ENCODE results near the gene KAZN.

KAZN gene

DNA sequence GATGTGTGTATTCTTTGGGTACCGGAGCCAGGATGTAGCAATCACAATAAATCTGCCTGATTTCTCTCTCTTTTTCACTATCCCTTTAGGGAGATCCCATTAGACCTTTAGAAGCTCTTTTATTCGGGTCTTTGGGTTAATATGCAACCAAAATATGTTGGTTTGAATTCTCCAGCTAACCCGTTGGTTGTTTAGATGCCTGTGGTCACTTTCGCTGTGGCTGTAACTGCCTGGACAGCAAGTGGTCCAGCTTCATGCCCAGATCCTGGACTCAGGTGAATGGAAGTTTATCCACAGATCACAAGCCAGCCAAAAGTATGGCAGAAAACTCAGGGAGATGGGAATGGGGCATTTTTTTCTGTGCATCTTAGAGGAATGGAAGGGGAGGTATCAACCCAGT, 12.3 kb downstream of the KAZN start:
- no peak overlapping the region for H3K4me3 ChIP-seq (ENCODE audit: insufficient read depth, low read depth, low read length, poor library complexity, severe bottlenecking)
- H3K4me1 ChIP-seq (ENCODE audit: control insufficient read depth, insufficient read depth, low read length, poor library complexity, severe bottlenecking) = no peaks in the 10 kb centered on the region
- H3K9me3 ChIP-seq (ENCODE audit: control insufficient read depth, low read length) = no peaks in the 10 kb centered on the region
- no peak overlapping the region for H3K27ac ChIP-seq (ENCODE audit: insufficient read depth, low read length, poor library complexity, severe bottlenecking)
- DNase-seq = no peak
- H3K36me3 ChIP-seq (ENCODE audit: control insufficient read depth, insufficient read depth, low read length) = no peaks in the 10 kb centered on the region
- H3K27me3 ChIP-seq (replicated peaks; ENCODE audit: control insufficient read depth, insufficient read depth, low read length, poor library complexity, severe bottlenecking) = no peaks in the 10 kb centered on the region

DNA sequence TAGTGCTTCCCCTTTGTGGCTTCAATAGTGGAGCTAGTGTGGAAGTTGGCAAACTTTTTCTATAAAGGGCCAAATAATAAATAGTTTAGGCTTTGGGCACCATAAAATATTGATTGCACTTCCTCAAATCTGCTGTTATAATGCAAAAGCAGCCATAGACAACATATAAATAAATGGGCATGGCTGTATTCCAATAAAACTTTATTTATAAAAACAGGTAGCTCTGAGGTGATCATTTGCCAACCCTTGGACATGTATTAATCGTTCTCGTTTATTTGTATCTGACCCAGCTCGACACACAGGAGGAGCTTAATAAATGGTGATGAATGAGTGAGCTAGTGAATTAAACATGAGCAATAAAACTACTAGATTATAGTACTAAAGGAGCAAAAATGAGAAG, 13.3 kb downstream of the KAZN start:
- H3K4me1 ChIP-seq (ENCODE audit: control insufficient read depth, insufficient read depth, low read length, poor library complexity, severe bottlenecking) = no peaks in the 10 kb centered on the region
- no peak overlapping the region for H3K4me3 ChIP-seq (ENCODE audit: insufficient read depth, low read depth, low read length, poor library complexity, severe bottlenecking)
- H3K9me3 ChIP-seq (ENCODE audit: control insufficient read depth, low read length) = no peaks in the 10 kb centered on the region
- DNase-seq = no peak
- no peaks in the 10 kb centered on the region for H3K27me3 ChIP-seq (replicated peaks; ENCODE audit: control insufficient read depth, insufficient read depth, low read length, poor library complexity, severe bottlenecking)
- H3K36me3 ChIP-seq (ENCODE audit: control insufficient read depth, insufficient read depth, low read length) = no peaks in the 10 kb centered on the region
- H3K27ac ChIP-seq (ENCODE audit: insufficient read depth, low read length, poor library complexity, severe bottlenecking) = no peak overlapping the region

DNA sequence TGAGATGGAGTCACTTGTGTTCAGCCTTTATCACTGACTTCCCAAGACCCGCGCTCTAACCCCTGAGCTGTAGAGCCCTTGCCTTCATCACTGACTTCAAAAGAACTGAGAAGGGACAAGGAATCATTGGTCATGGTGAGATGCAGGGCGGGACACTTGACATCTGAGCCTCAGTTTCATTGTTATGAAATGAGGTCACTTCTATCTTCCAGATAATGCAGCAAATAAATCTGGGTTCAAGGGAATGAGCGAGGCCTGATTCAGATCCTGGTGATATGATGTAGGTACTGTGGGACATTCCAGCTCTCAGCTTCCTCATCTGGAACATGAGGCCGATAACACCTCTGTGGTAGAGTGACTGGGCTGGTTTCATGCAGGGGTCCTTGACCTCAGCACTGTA, 13.8 kb downstream of the KAZN start:
- Histone ChIP-seq H3K4me1 (ENCODE audit: control insufficient read depth, insufficient read depth, low read length, poor library complexity, severe bottlenecking) (no peaks in the 10 kb centered on the region), H3K27me3 (replicated peaks; ENCODE audit: control insufficient read depth, insufficient read depth, low read length, poor library complexity, severe bottlenecking) (no peaks in the 10 kb centered on the region), H3K27ac (ENCODE audit: insufficient read depth, low read length, poor library complexity, severe bottlenecking) (no peak overlapping the region), H3K9me3 (ENCODE audit: control insufficient read depth, low read length) (no peaks in the 10 kb centered on the region), H3K36me3 (ENCODE audit: control insufficient read depth, insufficient read depth, low read length) (no peaks in the 10 kb centered on the region), H3K4me3 (ENCODE audit: insufficient read depth, low read depth, low read length, poor library complexity, severe bottlenecking) (no peak overlapping the region)
- no peak for DNase-seq

DNA sequence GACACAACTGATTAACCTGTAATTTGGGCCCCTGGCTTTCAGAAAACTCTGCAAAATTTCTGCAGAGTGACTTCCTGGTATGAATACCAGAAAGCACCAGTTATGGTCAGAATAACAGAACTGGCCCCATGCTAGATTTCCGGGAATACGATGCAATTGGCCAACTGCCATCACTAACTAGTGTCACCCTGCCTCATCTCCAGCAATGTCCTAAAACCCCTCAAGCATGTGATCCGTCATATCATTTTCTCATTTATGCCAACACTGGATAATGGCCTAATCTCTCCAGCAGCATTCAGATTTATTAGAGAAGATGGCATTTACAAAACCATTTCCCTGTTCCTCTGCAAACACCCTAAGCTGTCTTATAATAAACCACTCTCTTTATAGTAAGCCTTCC, 15.4 kb downstream of the KAZN start:
- H3K27ac ChIP-seq (ENCODE audit: insufficient read depth, low read length, poor library complexity, severe bottlenecking) = no peak overlapping the region
- no peaks in the 10 kb centered on the region for H3K4me1 ChIP-seq (ENCODE audit: control insufficient read depth, insufficient read depth, low read length, poor library complexity, severe bottlenecking)
- H3K27me3 ChIP-seq (replicated peaks; ENCODE audit: control insufficient read depth, insufficient read depth, low read length, poor library complexity, severe bottlenecking) = no peaks in the 10 kb centered on the region
- no peaks in the 10 kb centered on the region for H3K36me3 ChIP-seq (ENCODE audit: control insufficient read depth, insufficient read depth, low read length)
- no peak overlapping the region for H3K4me3 ChIP-seq (ENCODE audit: insufficient read depth, low read depth, low read length, poor library complexity, severe bottlenecking)
- no peak for DNase-seq
- H3K9me3 ChIP-seq (ENCODE audit: control insufficient read depth, low read length) = no peaks in the 10 kb centered on the region

DNA sequence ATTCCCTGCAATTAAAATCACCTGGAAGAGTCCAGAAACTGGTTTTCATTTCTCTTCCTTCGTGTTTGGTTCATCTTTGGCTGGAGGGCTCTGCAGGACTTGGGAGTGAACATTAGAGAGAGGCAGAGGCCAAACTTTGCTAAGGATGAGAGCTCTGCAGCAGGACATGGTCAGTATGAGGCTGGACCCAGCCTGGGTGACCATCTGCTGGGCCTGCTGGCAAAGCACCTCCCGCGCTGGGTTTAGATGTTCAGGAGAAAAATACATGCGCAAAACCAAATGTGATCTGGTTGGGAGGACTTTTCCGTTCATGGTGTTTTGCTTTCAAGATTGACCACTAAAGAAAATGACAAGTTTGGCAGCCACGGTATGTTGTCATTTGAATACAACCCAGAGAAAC, 15.9 kb downstream of the KAZN start:
- no peaks in the 10 kb centered on the region for H3K9me3 ChIP-seq (ENCODE audit: control insufficient read depth, low read length)
- no peaks in the 10 kb centered on the region for H3K27me3 ChIP-seq (replicated peaks; ENCODE audit: control insufficient read depth, insufficient read depth, low read length, poor library complexity, severe bottlenecking)
- DNase-seq = no peak
- no peaks in the 10 kb centered on the region for H3K4me1 ChIP-seq (ENCODE audit: control insufficient read depth, insufficient read depth, low read length, poor library complexity, severe bottlenecking)
- H3K4me3 ChIP-seq (ENCODE audit: insufficient read depth, low read depth, low read length, poor library complexity, severe bottlenecking) = no peak overlapping the region
- H3K27ac ChIP-seq (ENCODE audit: insufficient read depth, low read length, poor library complexity, severe bottlenecking) = no peak overlapping the region
- H3K36me3 ChIP-seq (ENCODE audit: control insufficient read depth, insufficient read depth, low read length) = no peaks in the 10 kb centered on the region

DNA sequence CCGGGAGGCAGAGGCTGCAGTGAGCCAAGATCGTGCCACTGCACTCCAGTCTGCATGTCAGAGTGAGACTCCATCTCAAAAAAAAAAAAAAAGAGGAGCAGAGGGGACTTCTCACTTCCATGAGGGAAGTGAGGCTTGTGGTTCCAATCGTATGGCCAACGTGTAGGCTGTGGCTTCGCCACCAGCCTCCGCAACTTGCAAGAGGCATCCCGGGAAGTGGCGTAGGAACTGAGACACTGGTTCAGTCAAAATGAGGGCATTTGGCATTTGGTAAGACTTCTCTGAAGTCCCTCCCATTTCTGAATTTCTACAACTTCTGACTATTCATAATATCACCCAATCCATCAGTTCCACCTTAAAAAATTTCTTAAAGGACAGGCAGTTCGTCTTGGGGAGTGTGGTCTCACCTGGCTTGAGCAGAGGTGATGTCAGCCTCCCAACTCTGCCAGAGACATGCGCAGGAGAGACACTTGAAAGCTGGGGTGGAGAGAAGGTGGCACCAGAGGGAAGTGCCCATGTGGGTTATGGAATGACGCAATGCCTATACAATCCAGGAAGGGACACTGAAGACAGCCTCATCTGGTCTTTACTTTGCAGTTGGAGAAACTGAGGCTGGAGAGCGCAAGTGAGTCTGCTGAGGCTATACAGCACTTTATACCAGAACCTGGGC, 17.2 kb downstream of the KAZN start:
- H3K27me3 ChIP-seq (replicated peaks; ENCODE audit: control insufficient read depth, insufficient read depth, low read length, poor library complexity, severe bottlenecking) = no peaks in the 10 kb centered on the region
- no peaks in the 10 kb centered on the region for H3K36me3 ChIP-seq (ENCODE audit: control insufficient read depth, insufficient read depth, low read length)
- DNase-seq = no peak
- no peak overlapping the region for H3K4me3 ChIP-seq (ENCODE audit: insufficient read depth, low read depth, low read length, poor library complexity, severe bottlenecking)
- no peaks in the 10 kb centered on the region for H3K4me1 ChIP-seq (ENCODE audit: control insufficient read depth, insufficient read depth, low read length, poor library complexity, severe bottlenecking)
- no peak overlapping the region for H3K27ac ChIP-seq (ENCODE audit: insufficient read depth, low read length, poor library complexity, severe bottlenecking)
- H3K9me3 ChIP-seq (ENCODE audit: control insufficient read depth, low read length) = no peaks in the 10 kb centered on the region

DNA sequence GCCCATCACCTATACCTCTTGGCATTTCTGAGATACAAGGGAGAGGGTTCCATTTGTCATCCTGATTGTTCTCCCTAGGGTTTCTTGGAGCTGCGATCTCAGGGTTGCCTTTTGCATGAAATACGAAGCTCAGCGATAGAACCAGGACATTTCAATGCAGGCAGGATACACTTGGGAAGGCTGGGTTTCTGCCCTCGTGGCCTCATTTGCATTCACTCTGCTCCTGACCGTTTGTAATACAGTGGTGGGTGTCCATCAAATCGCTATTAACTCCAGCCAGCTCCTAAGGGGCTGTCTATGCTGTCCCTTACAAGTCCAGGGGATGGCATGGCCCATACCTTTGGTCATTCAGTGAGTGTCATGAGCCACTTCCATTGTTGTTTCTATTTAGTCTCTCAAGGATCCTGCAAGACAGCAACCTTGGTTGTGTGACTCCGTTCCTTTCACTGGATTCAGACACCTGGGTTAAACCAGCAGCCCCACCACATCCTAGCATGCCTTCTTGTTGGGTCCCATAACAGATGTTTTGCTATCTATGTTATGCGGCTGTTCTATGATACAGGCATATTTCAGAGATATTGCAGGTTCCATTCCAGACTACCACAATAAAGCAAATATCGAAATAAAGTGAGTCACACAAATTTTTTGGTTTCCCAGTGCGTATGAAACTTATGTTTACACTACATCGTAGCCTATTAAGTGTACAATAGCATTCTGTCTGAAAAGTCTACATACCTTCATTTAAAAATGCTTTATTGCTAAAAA, 18.3 kb downstream of the KAZN start:
- H3K4me1 ChIP-seq (ENCODE audit: control insufficient read depth, insufficient read depth, low read length, poor library complexity, severe bottlenecking) = no peaks in the 10 kb centered on the region
- no peak overlapping the region for H3K27ac ChIP-seq (ENCODE audit: insufficient read depth, low read length, poor library complexity, severe bottlenecking)
- no peak overlapping the region for H3K4me3 ChIP-seq (ENCODE audit: insufficient read depth, low read depth, low read length, poor library complexity, severe bottlenecking)
- H3K36me3 ChIP-seq (ENCODE audit: control insufficient read depth, insufficient read depth, low read length) = no peaks in the 10 kb centered on the region
- no peaks in the 10 kb centered on the region for H3K9me3 ChIP-seq (ENCODE audit: control insufficient read depth, low read length)
- no peak for DNase-seq
- H3K27me3 ChIP-seq (replicated peaks; ENCODE audit: control insufficient read depth, insufficient read depth, low read length, poor library complexity, severe bottlenecking) = no peaks in the 10 kb centered on the region

DNA sequence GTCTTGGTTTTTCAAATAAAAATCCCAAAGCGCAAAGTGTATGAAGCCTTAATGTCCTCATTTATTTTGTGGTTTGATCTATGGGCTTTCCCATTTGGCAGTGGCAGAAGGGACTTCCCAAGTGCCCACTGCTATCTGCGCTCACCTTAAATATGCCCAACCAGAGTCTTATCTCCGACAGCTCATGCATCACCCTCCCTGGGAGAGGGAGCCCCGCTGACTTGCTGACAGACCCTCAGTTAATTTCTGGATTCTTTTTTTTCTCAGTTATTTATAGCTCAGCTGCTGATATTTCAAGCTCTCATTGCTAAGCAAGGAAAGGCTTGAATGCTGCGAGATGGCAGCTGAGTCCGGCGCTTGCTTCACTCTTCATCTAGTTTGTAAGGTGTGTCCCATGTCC, 19.3 kb downstream of the KAZN start:
- no peaks in the 10 kb centered on the region for H3K4me1 ChIP-seq (ENCODE audit: control insufficient read depth, insufficient read depth, low read length, poor library complexity, severe bottlenecking)
- no peak overlapping the region for H3K27ac ChIP-seq (ENCODE audit: insufficient read depth, low read length, poor library complexity, severe bottlenecking)
- no peaks in the 10 kb centered on the region for H3K27me3 ChIP-seq (replicated peaks; ENCODE audit: control insufficient read depth, insufficient read depth, low read length, poor library complexity, severe bottlenecking)
- H3K36me3 ChIP-seq (ENCODE audit: control insufficient read depth, insufficient read depth, low read length) = no peaks in the 10 kb centered on the region
- H3K4me3 ChIP-seq (ENCODE audit: insufficient read depth, low read depth, low read length, poor library complexity, severe bottlenecking) = no peak overlapping the region
- no peak for DNase-seq
- no peaks in the 10 kb centered on the region for H3K9me3 ChIP-seq (ENCODE audit: control insufficient read depth, low read length)

- H3K4me1 ChIP-seq (ENCODE audit: control insufficient read depth, insufficient read depth, low read length, poor library complexity, severe bottlenecking) = no peaks in the 10 kb centered on the region
- no peak overlapping the region for H3K27ac ChIP-seq (ENCODE audit: insufficient read depth, low read length, poor library complexity, severe bottlenecking)
- H3K9me3 ChIP-seq (ENCODE audit: control insufficient read depth, low read length) = no peaks in the 10 kb centered on the region
- no peak overlapping the region for H3K4me3 ChIP-seq (ENCODE audit: insufficient read depth, low read depth, low read length, poor library complexity, severe bottlenecking)
- no peaks in the 10 kb centered on the region for H3K27me3 ChIP-seq (replicated peaks; ENCODE audit: control insufficient read depth, insufficient read depth, low read length, poor library complexity, severe bottlenecking)
- DNase-seq = no peak
- no peaks in the 10 kb centered on the region for H3K36me3 ChIP-seq (ENCODE audit: control insufficient read depth, insufficient read depth, low read length)
These were observed 22.5 kb downstream of the KAZN start for GRCh38 chr1:14620941-14621340.

- H3K9me3 ChIP-seq (ENCODE audit: control insufficient read depth, low read length) = no peaks in the 10 kb centered on the region
- no peaks in the 10 kb centered on the region for H3K27me3 ChIP-seq (replicated peaks; ENCODE audit: control insufficient read depth, insufficient read depth, low read length, poor library complexity, severe bottlenecking)
- no peak overlapping the region for H3K27ac ChIP-seq (ENCODE audit: insufficient read depth, low read length, poor library complexity, severe bottlenecking)
- no peaks in the 10 kb centered on the region for H3K36me3 ChIP-seq (ENCODE audit: control insufficient read depth, insufficient read depth, low read length)
- H3K4me3 ChIP-seq (ENCODE audit: insufficient read depth, low read depth, low read length, poor library complexity, severe bottlenecking) = no peak overlapping the region
- no peak for DNase-seq
- H3K4me1 ChIP-seq (ENCODE audit: control insufficient read depth, insufficient read depth, low read length, poor library complexity, severe bottlenecking) = no peaks in the 10 kb centered on the region
These were observed 24.6 kb downstream of the KAZN start for GRCh38 chr1:14623090-14623489.
